ENCODE data around the gene PIP4K2A.

GRCh38 chr10:22727663-22728062 is 13.3 kb upstream of the PIP4K2A start:
- TF ChIP-seq, protein P1, sequence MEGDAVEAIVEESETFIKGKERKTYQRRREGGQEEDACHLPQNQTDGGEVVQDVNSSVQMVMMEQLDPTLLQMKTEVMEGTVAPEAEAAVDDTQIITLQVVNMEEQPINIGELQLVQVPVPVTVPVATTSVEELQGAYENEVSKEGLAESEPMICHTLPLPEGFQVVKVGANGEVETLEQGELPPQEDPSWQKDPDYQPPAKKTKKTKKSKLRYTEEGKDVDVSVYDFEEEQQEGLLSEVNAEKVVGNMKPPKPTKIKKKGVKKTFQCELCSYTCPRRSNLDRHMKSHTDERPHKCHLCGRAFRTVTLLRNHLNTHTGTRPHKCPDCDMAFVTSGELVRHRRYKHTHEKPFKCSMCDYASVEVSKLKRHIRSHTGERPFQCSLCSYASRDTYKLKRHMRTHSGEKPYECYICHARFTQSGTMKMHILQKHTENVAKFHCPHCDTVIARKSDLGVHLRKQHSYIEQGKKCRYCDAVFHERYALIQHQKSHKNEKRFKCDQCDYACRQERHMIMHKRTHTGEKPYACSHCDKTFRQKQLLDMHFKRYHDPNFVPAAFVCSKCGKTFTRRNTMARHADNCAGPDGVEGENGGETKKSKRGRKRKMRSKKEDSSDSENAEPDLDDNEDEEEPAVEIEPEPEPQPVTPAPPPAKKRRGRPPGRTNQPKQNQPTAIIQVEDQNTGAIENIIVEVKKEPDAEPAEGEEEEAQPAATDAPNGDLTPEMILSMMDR (IDR thresholded peaks at IDR 0.05) = no peak
- no peak for TF ChIP-seq POLR2A (IDR thresholded peaks at IDR 0.05)

Data from body of pancreas (tissue), 4 donors.